ENCODE results near the gene SOBP. TPM values are rescaled to one million over a fixed set of nuclear protein-coding genes. Genes with fewer than 3 reads are reported as not detected.

Gene SOBP
- total RNA-seq, 2 experiments from 2014 or later, result 0.05 to 0.17 TPM

DNA sequence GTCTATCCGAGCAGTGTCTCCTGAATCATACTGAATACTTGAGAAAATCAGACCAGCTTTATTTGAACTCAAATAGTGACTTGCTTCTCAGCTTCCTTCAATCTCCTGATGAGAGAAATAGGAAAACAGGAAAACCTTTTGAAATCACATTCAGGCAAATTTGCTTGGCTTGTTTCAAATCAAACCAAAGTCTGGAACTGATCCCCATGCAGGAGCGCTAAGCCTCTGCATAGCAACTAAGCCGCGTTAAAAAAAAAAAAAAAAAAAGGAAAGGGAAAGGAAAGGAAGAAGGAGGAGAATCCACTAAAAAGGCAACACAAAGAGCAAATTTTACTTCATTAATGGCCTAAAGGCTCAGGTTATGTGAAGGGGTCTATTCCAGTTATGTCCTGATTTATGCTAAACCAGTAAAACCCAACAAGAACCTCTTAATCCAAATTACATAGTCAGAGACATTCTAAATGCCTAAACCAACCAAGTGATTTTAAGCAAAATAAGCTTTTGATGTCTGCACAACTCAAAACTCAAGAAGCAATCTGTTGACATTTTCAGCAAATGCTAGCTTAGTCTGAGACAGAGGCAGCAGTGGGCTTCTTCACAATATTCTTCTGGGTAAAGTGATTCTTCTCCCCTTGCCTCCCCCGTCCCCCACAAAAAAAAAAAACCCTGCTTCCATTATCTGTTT, 112.5 kb downstream of the SOBP start:
- CTCF ChIA-PET, result interaction anchor here (0.7 kb wide), 1 partner anchor 605 kb away, joined by 3 read pairs; no protein-coding TSS in a partner anchor

GRCh38 chr6:107603006-107603370, 113.1 kb downstream of the SOBP start:
- H3K27me3 Mint-ChIP-seq, result peaks cover 15% of the 10 kb centered on the region
- H3K4me3 ChIP-seq (ENCODE audit: low read length), result no peak overlapping the region
- no peak overlapping the region for H3K4me3 Mint-ChIP-seq
- no peak for ATAC-seq (ENCODE audit: poor library complexity)
- H3K9me3 Mint-ChIP-seq, result no peaks in the 10 kb centered on the region
- no peaks in the 10 kb centered on the region for H3K36me3 ChIP-seq (ENCODE audit: insufficient read depth, low read length)
- intact Hi-C loops (cut with DNase I, micrococcal nuclease), result no loop called here
- TF ChIP-seq CTCF (IDR thresholded peaks at IDR 0.05), result no peak
- no peaks in the 10 kb centered on the region for H3K4me1 Mint-ChIP-seq (ENCODE audit: low read depth)
- no peak overlapping the region for H3K27ac ChIP-seq (ENCODE audit: low read depth in 1 of 2, low read length in 2 of 2)
- no peak overlapping the region for H3K27ac Mint-ChIP-seq
- no peaks in the 10 kb centered on the region for H3K36me3 Mint-ChIP-seq (ENCODE audit: low read depth)
- H3K4me1 ChIP-seq (ENCODE audit: insufficient read depth, low read length), result no peaks in the 10 kb centered on the region
- peaks cover 0 to 2% of the 10 kb centered on the region in 2 experiments for H3K27me3 ChIP-seq (ENCODE audit: control insufficient read depth in 1 of 2, insufficient read depth in 2 of 2, low read length in 2 of 2)
- ChIA-PET POLR2A (no interaction called here), CTCF (no interaction called here)
- no peak for DNase-seq
- H3K9me3 ChIP-seq (ENCODE audit: control insufficient read depth in 1 of 2, insufficient read depth in 1 of 2, low read length in 2 of 2), result no peaks in the 10 kb centered on the region

More for the DNA sequence above, 112.5 kb downstream of the SOBP start:
- no peak for TF ChIP-seq CTCF (IDR thresholded peaks at IDR 0.05)
- Mint-ChIP-seq H3K27ac (no peak overlapping the region), H3K27me3 (peaks cover 15% of the 10 kb centered on the region), H3K9me3 (no peaks in the 10 kb centered on the region), H3K4me1 (ENCODE audit: low read depth) (no peaks in the 10 kb centered on the region), H3K4me3 (no peak overlapping the region), H3K36me3 (ENCODE audit: low read depth) (no peaks in the 10 kb centered on the region)
- no peak overlapping the region for H3K27ac ChIP-seq (ENCODE audit: low read depth in 1 of 2, low read length in 2 of 2)
- H3K36me3 ChIP-seq (ENCODE audit: insufficient read depth, low read length), result no peaks in the 10 kb centered on the region
- no peak overlapping the region for H3K4me3 ChIP-seq (ENCODE audit: low read length)
- peaks cover 0 to 2% of the 10 kb centered on the region in 2 experiments for H3K27me3 ChIP-seq (ENCODE audit: control insufficient read depth in 1 of 2, insufficient read depth in 2 of 2, low read length in 2 of 2)
- H3K9me3 ChIP-seq (ENCODE audit: control insufficient read depth in 1 of 2, insufficient read depth in 1 of 2, low read length in 2 of 2), result no peaks in the 10 kb centered on the region
- no peaks in the 10 kb centered on the region for H3K4me1 ChIP-seq (ENCODE audit: insufficient read depth, low read length)
- intact Hi-C loops (cut with DNase I, micrococcal nuclease), result no loop called here
- DNase-seq, result no peak
- no peak for ATAC-seq (ENCODE audit: poor library complexity)
- POLR2A ChIA-PET, result no interaction called here

GRCh38 chr6:107604549-107604948, 114.6 kb downstream of the SOBP start:
- ChIA-PET POLR2A (no interaction called here), CTCF (no interaction called here)
- H3K9me3 Mint-ChIP-seq, result no peaks in the 10 kb centered on the region
- no peak for TF ChIP-seq CTCF (IDR thresholded peaks at IDR 0.05)
- no peak for ATAC-seq (ENCODE audit: poor library complexity)
- H3K4me3 Mint-ChIP-seq, result no peak overlapping the region
- H3K4me1 Mint-ChIP-seq (ENCODE audit: low read depth), result no peaks in the 10 kb centered on the region
- H3K27ac Mint-ChIP-seq, result no peak overlapping the region
- H3K27ac ChIP-seq (ENCODE audit: low read depth in 1 of 2, low read length in 2 of 2), result no peak overlapping the region
- no peaks in the 10 kb centered on the region for H3K4me1 ChIP-seq (ENCODE audit: insufficient read depth, low read length)
- H3K4me3 ChIP-seq (ENCODE audit: low read length), result no peak overlapping the region
- DNase-seq, result no peak
- H3K36me3 Mint-ChIP-seq (ENCODE audit: low read depth), result no peaks in the 10 kb centered on the region
- peaks cover 10% of the 10 kb centered on the region for H3K27me3 Mint-ChIP-seq
- H3K27me3 ChIP-seq (ENCODE audit: control insufficient read depth in 1 of 2, insufficient read depth in 2 of 2, low read length in 2 of 2), result no peaks in the 10 kb centered on the region
- H3K9me3 ChIP-seq (ENCODE audit: control insufficient read depth in 1 of 2, insufficient read depth in 1 of 2, low read length in 2 of 2), result no peaks in the 10 kb centered on the region
- intact Hi-C loops (cut with DNase I, micrococcal nuclease), result no loop called here
- H3K36me3 ChIP-seq (ENCODE audit: insufficient read depth, low read length), result no peaks in the 10 kb centered on the region
